ENCODE data around the gene CFAP45.

DNA sequence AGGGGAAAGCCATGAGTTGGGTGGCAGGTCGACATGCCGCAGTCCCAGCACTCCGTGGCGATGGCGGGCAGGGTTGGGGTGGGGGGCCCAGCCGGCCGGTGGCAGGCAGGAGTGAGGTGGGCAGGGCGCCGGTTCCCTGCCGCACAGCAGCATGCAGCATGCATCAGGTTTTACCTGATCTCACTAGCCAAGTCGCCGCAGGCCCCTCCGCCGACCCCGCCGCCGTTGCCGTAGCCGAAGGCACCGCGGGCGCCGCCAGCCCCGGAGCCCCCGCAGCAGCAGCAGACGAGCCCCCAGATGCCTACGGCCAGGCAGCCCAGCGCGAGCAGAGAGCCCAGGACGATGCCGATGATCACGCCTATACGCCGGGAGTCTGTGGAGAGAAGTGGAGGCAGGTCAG is 44.3 kb downstream of the CFAP45 start:
- TF ChIP-seq, protein P1, sequence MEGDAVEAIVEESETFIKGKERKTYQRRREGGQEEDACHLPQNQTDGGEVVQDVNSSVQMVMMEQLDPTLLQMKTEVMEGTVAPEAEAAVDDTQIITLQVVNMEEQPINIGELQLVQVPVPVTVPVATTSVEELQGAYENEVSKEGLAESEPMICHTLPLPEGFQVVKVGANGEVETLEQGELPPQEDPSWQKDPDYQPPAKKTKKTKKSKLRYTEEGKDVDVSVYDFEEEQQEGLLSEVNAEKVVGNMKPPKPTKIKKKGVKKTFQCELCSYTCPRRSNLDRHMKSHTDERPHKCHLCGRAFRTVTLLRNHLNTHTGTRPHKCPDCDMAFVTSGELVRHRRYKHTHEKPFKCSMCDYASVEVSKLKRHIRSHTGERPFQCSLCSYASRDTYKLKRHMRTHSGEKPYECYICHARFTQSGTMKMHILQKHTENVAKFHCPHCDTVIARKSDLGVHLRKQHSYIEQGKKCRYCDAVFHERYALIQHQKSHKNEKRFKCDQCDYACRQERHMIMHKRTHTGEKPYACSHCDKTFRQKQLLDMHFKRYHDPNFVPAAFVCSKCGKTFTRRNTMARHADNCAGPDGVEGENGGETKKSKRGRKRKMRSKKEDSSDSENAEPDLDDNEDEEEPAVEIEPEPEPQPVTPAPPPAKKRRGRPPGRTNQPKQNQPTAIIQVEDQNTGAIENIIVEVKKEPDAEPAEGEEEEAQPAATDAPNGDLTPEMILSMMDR (IDR thresholded peaks at IDR 0.05; ENCODE audit: low read length) = no peak
- TF ChIP-seq EZH2 (IDR thresholded peaks at IDR 0.05; ENCODE audit: borderline replicate concordance, low read length) = no peak
